ENCODE measurements around the gene MRPS18B.

Gene MRPS18B

DNA sequence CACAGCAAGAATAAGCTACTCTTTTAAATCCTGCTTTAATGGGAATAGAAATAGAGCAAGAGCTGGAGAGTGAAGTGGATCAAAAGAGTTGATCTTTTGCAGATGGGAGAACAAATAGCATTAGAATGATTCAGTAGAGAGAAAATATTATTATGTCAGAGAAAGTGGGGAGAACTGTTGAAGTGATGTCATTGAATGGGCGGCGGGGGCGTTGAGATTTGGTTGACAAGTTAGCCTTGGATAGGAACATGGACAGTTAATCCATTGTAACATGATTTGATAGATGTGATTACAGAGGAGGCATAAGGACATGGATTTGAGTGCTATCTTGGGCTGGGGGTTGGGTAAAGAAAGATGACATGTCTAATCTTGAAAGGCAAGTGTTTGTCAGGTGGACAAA lies 18.2 kb downstream of the MRPS18B start:
- no peaks in the 10 kb centered on the region for H3K9me3 ChIP-seq (ENCODE audit: low read length)
- no peak overlapping the region for H3K27ac ChIP-seq (ENCODE audit: low read depth, low read length, poor library complexity, severe bottlenecking)
- no peaks in the 10 kb centered on the region for H3K27me3 ChIP-seq (ENCODE audit: insufficient read depth, low read length)
- no peaks in the 10 kb centered on the region for H3K79me2 ChIP-seq (ENCODE audit: insufficient read depth, low read length)
- no peak overlapping the region for H3K9ac ChIP-seq (ENCODE audit: low read length)
- no peak overlapping the region for H3K4me3 ChIP-seq (ENCODE audit: low read depth, low read length, poor library complexity, severe bottlenecking)
- no peak overlapping the region for H2AFZ ChIP-seq (ENCODE audit: low read length)
- H3K36me3 ChIP-seq (ENCODE audit: insufficient read depth, low read length), result peaks cover 25% of the 10 kb centered on the region
- H3K4me2 ChIP-seq (ENCODE audit: low read length), result no peak overlapping the region
- H3K4me1 ChIP-seq (ENCODE audit: insufficient read depth, low read length, severe bottlenecking), result no peaks in the 10 kb centered on the region
- H3K9me2 ChIP-seq (ENCODE audit: low read depth, low read length), result no peaks in the 10 kb centered on the region
- H4K20me1 ChIP-seq (ENCODE audit: insufficient read depth, low read length), result no peaks in the 10 kb centered on the region
- H3F3A ChIP-seq (ENCODE audit: insufficient read depth, low read length), result no peaks in the 10 kb centered on the region
- no peak for TF ChIP-seq EZH2 (IDR thresholded peaks at IDR 0.05; ENCODE audit: borderline replicate concordance, low read length)
- TF ChIP-seq, protein P1, sequence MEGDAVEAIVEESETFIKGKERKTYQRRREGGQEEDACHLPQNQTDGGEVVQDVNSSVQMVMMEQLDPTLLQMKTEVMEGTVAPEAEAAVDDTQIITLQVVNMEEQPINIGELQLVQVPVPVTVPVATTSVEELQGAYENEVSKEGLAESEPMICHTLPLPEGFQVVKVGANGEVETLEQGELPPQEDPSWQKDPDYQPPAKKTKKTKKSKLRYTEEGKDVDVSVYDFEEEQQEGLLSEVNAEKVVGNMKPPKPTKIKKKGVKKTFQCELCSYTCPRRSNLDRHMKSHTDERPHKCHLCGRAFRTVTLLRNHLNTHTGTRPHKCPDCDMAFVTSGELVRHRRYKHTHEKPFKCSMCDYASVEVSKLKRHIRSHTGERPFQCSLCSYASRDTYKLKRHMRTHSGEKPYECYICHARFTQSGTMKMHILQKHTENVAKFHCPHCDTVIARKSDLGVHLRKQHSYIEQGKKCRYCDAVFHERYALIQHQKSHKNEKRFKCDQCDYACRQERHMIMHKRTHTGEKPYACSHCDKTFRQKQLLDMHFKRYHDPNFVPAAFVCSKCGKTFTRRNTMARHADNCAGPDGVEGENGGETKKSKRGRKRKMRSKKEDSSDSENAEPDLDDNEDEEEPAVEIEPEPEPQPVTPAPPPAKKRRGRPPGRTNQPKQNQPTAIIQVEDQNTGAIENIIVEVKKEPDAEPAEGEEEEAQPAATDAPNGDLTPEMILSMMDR (IDR thresholded peaks at IDR 0.05; ENCODE audit: low read length), result no peak

DNA sequence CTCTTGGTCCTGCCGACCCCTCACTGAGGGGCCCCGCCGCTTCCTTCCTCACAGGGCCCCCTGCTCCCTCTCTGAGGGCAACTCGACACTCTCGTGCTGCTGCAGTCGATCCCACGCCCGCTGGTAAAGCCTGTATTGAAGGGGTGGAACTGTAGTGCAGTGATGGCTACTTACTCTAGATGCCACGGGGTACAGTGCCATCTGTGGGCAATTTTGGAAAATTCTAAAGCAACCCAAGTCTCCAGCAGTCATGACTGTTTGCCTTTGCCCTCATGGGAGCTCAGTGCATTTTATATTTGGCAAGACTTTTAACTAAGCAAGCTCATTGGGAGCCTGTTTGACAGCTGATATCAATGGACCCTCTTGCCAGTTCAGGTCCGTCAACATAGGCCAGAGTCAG lies 22.8 kb downstream of the MRPS18B start:
- Histone ChIP-seq H3K4me3 (ENCODE audit: low read depth, low read length, poor library complexity, severe bottlenecking) (no peak overlapping the region), H3K36me3 (ENCODE audit: insufficient read depth, low read length) (peaks cover 12% of the 10 kb centered on the region; the same call in 1 of the 2 replicates), H3K4me1 (ENCODE audit: insufficient read depth, low read length, severe bottlenecking) (peaks cover under 1% of the 10 kb centered on the region), H3K27me3 (ENCODE audit: insufficient read depth, low read length) (no peaks in the 10 kb centered on the region), H4K20me1 (ENCODE audit: insufficient read depth, low read length) (no peaks in the 10 kb centered on the region), H3F3A (ENCODE audit: insufficient read depth, low read length) (no peaks in the 10 kb centered on the region), H3K4me2 (ENCODE audit: low read length) (no peak overlapping the region), H3K9me3 (ENCODE audit: low read length) (no peaks in the 10 kb centered on the region), H2AFZ (ENCODE audit: low read length) (no peak overlapping the region), H3K79me2 (ENCODE audit: insufficient read depth, low read length) (no peaks in the 10 kb centered on the region), H3K9ac (ENCODE audit: low read length) (no peak overlapping the region), H3K27ac (ENCODE audit: low read depth, low read length, poor library complexity, severe bottlenecking) (no peak overlapping the region), H3K9me2 (ENCODE audit: low read depth, low read length) (no peaks in the 10 kb centered on the region)
- TF ChIP-seq EZH2 (IDR thresholded peaks at IDR 0.05; ENCODE audit: borderline replicate concordance, low read length), result no peak
- TF ChIP-seq, protein P1 (IDR thresholded peaks at IDR 0.05; ENCODE audit: low read length), result peak; percentile 17; the same call in 1 of the 2 replicates

DNA sequence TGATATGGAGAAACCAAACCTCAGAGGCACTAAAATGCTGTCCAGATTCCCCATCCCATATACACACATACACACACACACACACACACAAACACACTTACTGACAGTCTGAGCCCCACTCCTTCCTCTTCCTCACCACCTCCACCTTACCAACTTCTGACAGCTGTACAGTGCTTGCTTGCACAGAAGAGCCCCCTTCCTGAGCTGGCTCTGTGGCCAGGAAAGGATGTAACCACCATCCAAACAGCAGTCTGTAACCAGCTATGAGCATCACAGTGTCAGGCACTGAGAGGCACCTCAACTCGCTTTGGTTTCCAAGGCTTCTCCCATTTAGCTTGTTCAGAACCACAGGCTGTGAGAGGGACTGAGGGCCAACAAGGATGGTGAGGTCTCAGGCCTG lies 23.4 kb downstream of the MRPS18B start:
- Histone ChIP-seq H3K9me3 (ENCODE audit: low read length) (no peaks in the 10 kb centered on the region), H4K20me1 (ENCODE audit: insufficient read depth, low read length) (no peaks in the 10 kb centered on the region), H3K36me3 (ENCODE audit: insufficient read depth, low read length) (peaks cover 12% of the 10 kb centered on the region; the same call in 1 of the 2 replicates), H3K4me1 (ENCODE audit: insufficient read depth, low read length, severe bottlenecking) (peaks cover 6% of the 10 kb centered on the region), H3K9ac (ENCODE audit: low read length) (no peak overlapping the region), H2AFZ (ENCODE audit: low read length) (no peak overlapping the region), H3K27ac (ENCODE audit: low read depth, low read length, poor library complexity, severe bottlenecking) (no peak overlapping the region), H3K27me3 (ENCODE audit: insufficient read depth, low read length) (no peaks in the 10 kb centered on the region), H3F3A (ENCODE audit: insufficient read depth, low read length) (no peaks in the 10 kb centered on the region), H3K4me3 (ENCODE audit: low read depth, low read length, poor library complexity, severe bottlenecking) (no peak overlapping the region), H3K79me2 (ENCODE audit: insufficient read depth, low read length) (no peaks in the 10 kb centered on the region), H3K9me2 (ENCODE audit: low read depth, low read length) (no peaks in the 10 kb centered on the region), H3K4me2 (ENCODE audit: low read length) (no peak overlapping the region)
- no peak for TF ChIP-seq EZH2 (IDR thresholded peaks at IDR 0.05; ENCODE audit: borderline replicate concordance, low read length)

DNA sequence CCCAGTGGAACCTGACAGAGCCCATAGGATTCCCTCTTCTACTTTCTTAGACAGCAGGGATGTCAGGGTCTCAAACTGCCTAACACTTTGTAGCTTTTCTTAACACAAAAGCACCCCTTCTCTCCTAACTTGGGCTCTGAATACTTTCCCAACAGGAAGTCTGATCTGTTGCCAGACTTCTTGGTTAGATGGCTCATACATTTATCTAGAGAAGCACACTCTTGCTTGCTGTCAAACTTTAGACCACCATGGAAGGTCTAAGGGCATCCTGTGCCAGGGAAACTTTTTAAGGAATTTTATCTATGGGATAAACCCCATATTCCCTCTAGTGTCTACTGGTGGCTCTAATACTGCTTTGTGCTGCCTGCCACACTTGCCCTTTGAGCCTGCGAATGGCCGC lies 26.0 kb downstream of the MRPS18B start:
- Histone ChIP-seq H3K79me2 (ENCODE audit: insufficient read depth, low read length) (peaks cover 7% of the 10 kb centered on the region; the same call in 1 of the 2 replicates), H3K27ac (ENCODE audit: low read depth, low read length, poor library complexity, severe bottlenecking) (no peak overlapping the region), H3K9me3 (ENCODE audit: low read length) (no peaks in the 10 kb centered on the region), H4K20me1 (ENCODE audit: insufficient read depth, low read length) (no peaks in the 10 kb centered on the region), H2AFZ (ENCODE audit: low read length) (no peak overlapping the region), H3K36me3 (ENCODE audit: insufficient read depth, low read length) (peaks cover 12% of the 10 kb centered on the region; the same call in 1 of the 2 replicates), H3K9ac (ENCODE audit: low read length) (no peak overlapping the region), H3F3A (ENCODE audit: insufficient read depth, low read length) (no peaks in the 10 kb centered on the region), H3K9me2 (ENCODE audit: low read depth, low read length) (no peaks in the 10 kb centered on the region), H3K4me3 (ENCODE audit: low read depth, low read length, poor library complexity, severe bottlenecking) (no peak overlapping the region), H3K4me2 (ENCODE audit: low read length) (no peak overlapping the region), H3K27me3 (ENCODE audit: insufficient read depth, low read length) (no peaks in the 10 kb centered on the region), H3K4me1 (ENCODE audit: insufficient read depth, low read length, severe bottlenecking) (peaks cover 18% of the 10 kb centered on the region)
- no peak for TF ChIP-seq EZH2 (IDR thresholded peaks at IDR 0.05; ENCODE audit: borderline replicate concordance, low read length)

Measured in OCI-LY1 (cell line).